Left renal pelvis (tissue), 4 donors: ENCODE results near the gene PHC3. TPM values are rescaled to one million over a fixed set of nuclear protein-coding genes. Genes with fewer than 3 reads are reported as not detected.

Source experiments
- DNase-seq, 4 donors: peaks; one replicate each; pipeline ENCODE4 v3.0.0-alpha.2; 2013; ENCODE audit warnings: low read depth in 4 of 4, low spot score in 3 of 4
- polyA plus RNA-seq, 4 donors: library from polyadenylated mRNA; unstranded; fragments of 120-200 nt; gene quantifications; one replicate each; pipeline ENCODE4 v1.2.1, GENCODE V29; 2013; ENCODE audit not compliant: insufficient read length in 4 of 4

PHC3 gene
- polyA plus RNA-seq, 4 donors, result 25.7 to 33.5 (median 30.9) TPM

DNA sequence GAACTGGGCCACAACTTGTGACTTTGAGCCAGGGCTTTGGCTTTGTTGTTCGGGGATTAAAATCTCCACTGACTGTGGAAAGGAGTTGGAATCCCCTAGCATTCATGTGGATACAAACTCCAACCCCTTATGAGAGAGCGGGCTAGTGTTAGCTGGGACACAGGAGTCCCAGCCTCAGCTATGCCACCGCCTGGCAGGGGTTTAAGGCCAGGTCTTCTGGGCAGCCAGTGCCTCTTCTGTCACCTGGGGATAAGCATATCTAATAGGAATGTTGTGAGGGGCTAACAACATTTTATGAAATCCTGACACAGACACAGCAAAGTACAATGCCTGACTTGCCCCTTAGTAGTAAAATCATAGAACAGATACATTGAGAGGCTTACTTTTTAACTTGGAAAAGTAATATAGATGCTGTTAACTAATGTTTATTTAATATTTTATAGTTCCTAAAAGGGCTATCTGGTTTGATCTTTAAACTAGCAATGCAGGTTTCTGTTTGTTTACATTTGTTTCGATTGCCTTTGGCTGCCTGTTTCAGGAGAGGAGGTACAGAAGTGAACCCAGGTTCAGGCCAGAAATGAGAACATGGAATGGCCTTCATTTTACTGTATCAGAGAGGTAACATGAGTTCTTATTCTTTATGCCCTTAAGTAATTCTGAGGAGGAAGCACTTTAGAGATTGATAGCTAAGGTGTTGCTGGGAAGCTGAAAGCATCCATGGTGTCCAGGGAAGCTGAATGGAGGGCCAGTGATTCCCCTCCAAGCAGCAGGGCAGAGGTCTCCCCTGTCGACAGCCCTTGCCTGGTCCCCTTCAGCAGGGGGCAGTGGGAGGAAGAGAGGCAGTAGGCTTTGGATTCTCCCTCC, 135.0 kb downstream of the PHC3 start:
- no peak for DNase-seq

GRCh38 chr3:170044795-170045244, 136.7 kb downstream of the PHC3 start:
- no peak for DNase-seq

- no peak for DNase-seq
Observed at GRCh38 chr3:170044271-170044670, 137.3 kb downstream of the PHC3 start.

DNA sequence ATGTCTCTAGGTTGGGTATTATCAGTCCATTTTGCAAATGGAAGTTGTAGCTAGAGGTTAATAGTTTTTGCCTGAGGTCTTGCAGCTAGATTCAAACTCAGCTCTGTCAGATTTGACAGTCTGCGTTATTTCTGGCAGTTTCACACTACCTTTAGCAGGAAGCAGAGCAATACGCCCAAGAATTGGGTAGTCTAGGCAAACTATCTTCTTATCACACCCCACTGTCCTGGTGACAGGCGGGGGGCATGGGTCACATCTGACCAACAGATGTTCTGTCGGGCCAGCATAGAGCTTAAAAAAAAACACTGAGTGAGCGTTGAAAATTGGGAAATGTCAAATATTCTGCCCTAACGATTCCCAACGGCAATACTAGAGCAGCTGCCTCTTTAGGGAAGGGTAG, 138.0 kb downstream of the PHC3 start:
- no peak for DNase-seq

DNA sequence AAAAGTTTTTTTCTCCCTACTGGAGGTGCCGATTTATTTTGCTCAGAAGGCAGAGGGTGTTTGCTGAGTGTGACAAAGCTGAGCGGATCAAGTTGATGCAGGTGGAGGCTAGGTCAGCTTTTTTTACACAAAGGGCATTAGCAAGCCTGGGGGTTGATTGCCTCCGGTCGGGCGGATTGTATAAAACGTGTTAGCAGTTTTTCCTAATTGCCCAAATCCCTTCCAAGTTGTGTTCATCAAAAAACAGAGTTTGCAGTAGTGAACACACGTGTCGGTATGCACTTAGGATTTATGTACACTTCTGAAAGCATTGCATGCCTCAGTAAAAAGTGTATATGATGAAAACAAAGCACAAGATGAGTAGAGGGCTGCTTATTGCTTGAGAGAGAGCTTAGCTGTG, 141.1 kb downstream of the PHC3 start:
- no peak for DNase-seq

GRCh38 chr3:170038434-170039110, 143.0 kb downstream of the PHC3 start:
- no peak for DNase-seq

Other genes starting within 250 kb of the PHC3 start
- gene SEC62, start 214.9 kb downstream of the PHC3 start, polyA plus RNA-seq, result 100 to 1,000 TPM; 159 to 200 (median 183) TPM
- gene GPR160, start 143.7 kb downstream of the PHC3 start, polyA plus RNA-seq, result 10 to 100 TPM in 3 of 4 donors, 1 to 10 TPM in 1; 2.9 to 45.7 (median 40.6) TPM
- 10 to 100 TPM; 54.8 to 87.6 (median 77.6) TPM for gene PRKCI, start 40.7 kb upstream of the PHC3 start, polyA plus RNA-seq
- gene SKIL, start 176.0 kb upstream of the PHC3 start, polyA plus RNA-seq, result 10 to 100 TPM; 44.9 to 64.7 (median 52.2) TPM
- gene CLDN11, start 237.1 kb upstream of the PHC3 start, polyA plus RNA-seq, result 100 to 1,000 TPM; 200 to 483 (median 288) TPM